ENCODE data around the gene ARSA.

The ARSA gene

GRCh38 chr22:50604256-50605001 is 23.5 kb downstream of the ARSA start:
- no peak for DNase-seq (ENCODE audit: low spot score)

- DNase-seq (ENCODE audit: low spot score) = no peak
Measured at GRCh38 chr22:50603511-50604255, 24.3 kb downstream of the ARSA start.

GRCh38 chr22:50602338-50602700 is 25.6 kb downstream of the ARSA start:
- DNase-seq (ENCODE audit: low spot score) = no peak

- DNase-seq (ENCODE audit: low spot score) = no peak
Measured at GRCh38 chr22:50601669-50602337, 26.1 kb downstream of the ARSA start.

GRCh38 chr22:50600967-50601668 is 26.8 kb downstream of the ARSA start:
- no peak for DNase-seq (ENCODE audit: low spot score)

- no peak for DNase-seq (ENCODE audit: low spot score)
Measured at GRCh38 chr22:50600538-50600937, 27.4 kb downstream of the ARSA start, which contains the start of gene MAPK8IP2. TSS of gene MAPK8IP2 (plus strand) at chr22:50600793. CDS start at chr22:50600819, 26 bp downstream.

GRCh38 chr22:50599816-50600455 is 28.0 kb downstream of the ARSA start:
- DNase-seq (ENCODE audit: low spot score) = no peak

- no peak for DNase-seq (ENCODE audit: low spot score)
Measured at GRCh38 chr22:50597097-50597496, 30.9 kb downstream of the ARSA start.

GRCh38 chr22:50595189-50595588 is 32.8 kb downstream of the ARSA start:
- DNase-seq (ENCODE audit: low spot score) = no peak

GRCh38 chr22:50587407-50587806 is 40.5 kb downstream of the ARSA start:
- no peak for DNase-seq (ENCODE audit: low spot score)

GRCh38 chr22:50586416-50586815 is 41.5 kb downstream of the ARSA start:
- DNase-seq (ENCODE audit: low spot score) = no peak

GRCh38 chr22:50585781-50586180 is 42.2 kb downstream of the ARSA start:
- no peak for DNase-seq (ENCODE audit: low spot score)

GRCh38 chr22:50585238-50585637 is 42.7 kb downstream of the ARSA start:
- no peak for DNase-seq (ENCODE audit: low spot score)

GRCh38 chr22:50584106-50585096 is 43.6 kb downstream of the ARSA start:
- DNase-seq (ENCODE audit: low spot score) = no peak

GRCh38 chr22:50583294-50583861 is 44.6 kb downstream of the ARSA start:
- DNase-seq (ENCODE audit: low spot score) = no peak

GRCh38 chr22:50582493-50583293 is 45.3 kb downstream of the ARSA start, which contains the start of gene CHKB:
TSS of gene CHKB (minus strand) at chr22:50582849. CDS start at chr22:50582781, 68 bp downstream.
- peak; percentile 99 for DNase-seq (ENCODE audit: low spot score)

- DNase-seq (ENCODE audit: low spot score) = no peak
Measured at GRCh38 chr22:50581950-50582492, 45.9 kb downstream of the ARSA start.

- DNase-seq (ENCODE audit: low spot score) = no peak
Measured at GRCh38 chr22:50581031-50581949, 46.7 kb downstream of the ARSA start.

Data from globus pallidus (tissue), 1 donor.